ENCODE results near the gene MYBPC1.
"Not testable (repeated sequence)": the region's sequence is repeated elsewhere in the genome, so short reads cannot be mapped to it uniquely, and the experiment has no call there.

MYBPC1 gene

DNA sequence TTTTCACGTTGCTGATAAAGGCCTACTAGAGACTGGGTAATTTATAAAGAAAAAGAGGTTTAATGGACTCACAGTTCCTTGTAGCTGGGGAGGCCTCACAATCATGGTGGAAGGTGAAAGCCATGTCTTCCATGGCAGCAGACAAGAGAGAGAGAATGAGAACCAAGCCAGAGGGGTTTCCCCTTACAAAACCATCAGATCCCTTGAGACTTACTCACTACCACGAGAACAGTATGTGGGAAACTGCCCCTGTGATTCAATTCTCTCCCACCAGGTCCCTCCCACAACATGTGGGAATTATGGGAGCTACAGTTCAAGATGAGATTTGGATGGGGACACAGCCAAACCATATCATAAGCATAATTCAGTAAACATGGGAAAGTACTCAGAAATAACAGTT, 65.9 kb downstream of the MYBPC1 start:
- DNase-seq, result not testable (repeated sequence)

GRCh38 chr12:101663298-101663697, 68.5 kb downstream of the MYBPC1 start:
- no peak for DNase-seq

- no peak for DNase-seq
These were observed 70.2 kb downstream of the MYBPC1 start for GRCh38 chr12:101664992-101665391.

DNA sequence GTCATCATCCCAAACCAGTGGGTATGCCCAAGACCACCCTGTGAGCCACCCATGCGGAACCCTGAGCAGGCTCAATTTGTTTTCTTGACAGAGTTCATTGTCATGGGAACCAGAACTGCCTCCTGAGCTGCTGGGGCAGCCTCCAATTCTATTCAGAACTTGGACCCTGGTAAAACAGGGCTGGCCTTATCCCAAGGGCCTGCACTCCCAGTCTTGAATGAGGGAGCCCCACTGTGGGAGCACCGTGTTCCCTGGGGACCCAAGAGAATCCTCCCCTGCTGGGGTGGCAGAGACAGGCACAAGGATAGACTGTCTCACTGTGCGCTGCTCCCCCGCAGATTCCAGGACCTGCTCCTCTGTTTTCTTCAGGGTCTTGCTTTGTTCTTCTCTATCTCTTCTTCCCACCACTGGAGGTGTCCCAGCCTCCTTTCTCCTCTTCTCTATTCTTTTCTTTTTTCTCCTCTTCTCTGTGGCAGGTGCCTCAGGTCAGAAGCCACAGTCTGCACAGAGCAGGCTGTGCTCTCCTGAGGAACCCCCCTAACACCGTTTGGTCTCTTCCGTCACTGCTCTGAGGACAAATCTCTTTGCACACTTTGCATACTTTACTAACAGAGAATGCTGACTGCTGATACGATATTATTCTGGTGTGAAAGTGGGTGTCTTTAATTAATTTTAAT, 71.4 kb downstream of the MYBPC1 start:
- no peak for DNase-seq

DNA sequence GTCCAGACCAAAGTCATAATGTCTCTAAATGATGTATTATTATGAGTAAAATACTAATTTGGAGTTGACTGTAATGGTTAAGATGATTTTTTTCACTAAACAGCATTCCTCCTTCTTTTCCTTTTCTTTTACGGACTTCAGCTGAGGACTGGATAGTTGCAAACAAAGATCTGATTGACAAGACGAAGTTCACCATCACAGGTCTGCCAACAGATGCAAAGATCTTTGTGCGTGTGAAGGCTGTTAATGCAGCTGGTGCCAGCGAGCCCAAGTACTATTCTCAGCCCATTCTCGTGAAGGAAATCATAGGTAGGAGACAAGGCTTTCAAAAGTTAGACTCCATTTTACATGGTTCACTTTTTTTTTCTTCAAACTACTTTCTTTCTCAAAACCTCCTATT, 72.8 kb downstream of the MYBPC1 start:
- no peak for DNase-seq

DNA sequence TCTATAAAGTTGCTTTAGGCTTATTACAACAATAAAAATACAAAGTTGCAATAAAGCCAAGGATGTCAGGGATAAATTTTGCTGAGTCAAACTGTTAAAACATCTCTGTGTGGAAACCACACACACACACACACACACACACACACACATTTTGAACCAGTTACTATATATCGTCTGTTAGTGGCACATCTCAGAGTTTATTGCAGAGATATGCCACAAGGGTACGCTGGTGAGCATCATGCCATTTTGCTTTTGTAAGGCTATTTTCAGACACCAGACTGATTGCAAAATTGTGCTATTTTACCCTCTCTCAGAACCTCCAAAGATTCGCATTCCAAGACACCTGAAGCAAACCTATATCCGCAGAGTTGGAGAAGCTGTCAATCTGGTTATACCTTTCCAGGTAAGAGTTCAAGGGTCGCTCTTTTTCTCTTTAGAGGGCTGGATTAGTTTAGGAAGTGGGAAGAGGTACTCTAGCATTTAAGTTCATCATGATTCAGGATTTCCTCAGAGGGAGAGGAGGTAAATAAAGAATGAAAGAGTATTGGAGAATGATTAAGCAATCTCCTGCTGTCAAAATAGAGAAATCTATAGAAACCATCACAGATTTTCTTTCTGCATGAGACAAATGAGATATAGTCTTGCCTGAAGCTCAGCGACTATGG, 75.4 kb downstream of the MYBPC1 start:
- peak; percentile 54 for DNase-seq

- DNase-seq, result no peak
These were observed 76.5 kb downstream of the MYBPC1 start for GRCh38 chr12:101671157-101671791.

DNA sequence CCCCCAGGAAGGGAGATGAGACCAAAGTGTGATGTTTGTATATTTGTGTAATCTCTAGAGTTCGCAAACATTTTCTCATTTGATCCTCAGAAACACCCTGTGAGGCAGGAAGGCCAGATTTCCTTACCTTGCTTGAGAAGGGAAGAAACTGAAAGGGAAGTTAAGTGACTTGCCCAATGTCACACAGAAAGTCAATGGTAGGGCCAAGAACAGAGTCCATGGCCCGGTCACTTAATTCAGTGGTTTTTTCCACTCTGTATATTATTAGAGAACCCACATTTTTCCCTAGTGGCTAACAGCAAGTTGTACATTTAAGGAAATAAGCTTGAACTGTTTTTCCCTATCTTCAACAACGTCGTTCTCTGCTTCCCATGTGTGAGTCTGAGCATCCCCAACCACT, 77.1 kb downstream of the MYBPC1 start:
- no peak for DNase-seq

DNA sequence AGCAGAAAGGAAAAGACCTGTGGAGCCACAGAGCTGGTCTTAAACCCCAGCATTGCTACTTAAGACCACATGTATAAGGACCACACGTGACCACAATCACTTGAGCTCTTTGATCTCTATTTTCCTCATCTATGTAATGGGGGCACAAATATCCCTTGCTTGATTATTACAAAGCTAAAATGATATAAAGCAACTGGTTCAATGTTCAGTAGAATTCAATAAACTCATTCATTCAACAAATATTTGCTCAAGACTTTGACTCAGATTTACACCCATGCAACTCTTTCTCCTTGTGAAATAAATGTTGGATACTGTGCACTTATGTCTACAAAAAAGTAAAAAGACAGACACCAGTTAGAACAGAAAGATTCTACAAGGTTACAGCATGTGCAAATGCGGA, 80.8 kb downstream of the MYBPC1 start:
- no peak for DNase-seq

DNA sequence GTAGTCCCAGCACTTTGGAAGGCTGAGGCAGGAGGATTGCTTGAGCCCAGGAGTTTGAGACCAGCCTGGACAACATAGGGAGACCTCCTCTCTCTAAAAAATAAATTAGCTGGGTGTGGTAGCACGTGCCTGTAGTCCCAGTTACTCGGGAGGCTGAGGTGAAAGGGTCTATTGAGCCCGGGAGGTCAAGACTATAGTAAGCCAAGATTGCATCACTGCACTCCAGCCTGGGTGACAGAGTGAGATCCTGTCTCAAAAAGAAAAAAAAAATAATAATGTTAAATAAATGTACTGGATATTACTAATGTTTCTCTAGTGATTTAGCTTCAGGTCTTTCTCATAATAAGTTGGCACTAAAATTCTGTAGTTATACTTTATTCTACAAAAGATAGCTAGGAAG, 81.7 kb downstream of the MYBPC1 start:
- DNase-seq, result not testable (repeated sequence)

- no peak for DNase-seq
These were observed 83.3 kb downstream of the MYBPC1 start for GRCh38 chr12:101678081-101678480.

- no peak for DNase-seq
These were observed 85.5 kb downstream of the MYBPC1 start for GRCh38 chr12:101680240-101680639.

GRCh38 chr12:101680647-101681046, 85.9 kb downstream of the MYBPC1 start:
- no peak for DNase-seq

DNA sequence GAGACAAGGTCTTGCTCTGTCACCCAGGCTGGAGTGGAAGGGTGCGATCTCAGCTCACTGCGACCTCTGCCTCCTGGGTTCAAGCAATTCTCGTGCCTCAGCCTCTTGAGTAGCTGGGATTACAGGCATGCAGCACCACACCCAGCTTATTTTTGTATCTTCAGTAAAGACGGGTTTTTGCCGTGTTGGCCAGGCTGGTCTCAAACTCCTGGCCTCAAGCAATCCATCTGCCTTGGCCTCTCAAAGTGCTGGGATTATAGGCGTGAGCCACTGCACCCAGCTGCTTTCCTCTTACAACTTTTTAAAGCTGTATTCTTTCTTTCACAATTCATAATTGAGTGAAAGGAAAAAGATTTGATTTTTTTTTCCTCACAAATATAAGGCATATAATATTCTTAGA, 86.9 kb downstream of the MYBPC1 start:
- DNase-seq, result not testable (repeated sequence)

- DNase-seq, result no peak
These were observed 90.3 kb downstream of the MYBPC1 start for GRCh38 chr12:101685092-101685491.

DNA sequence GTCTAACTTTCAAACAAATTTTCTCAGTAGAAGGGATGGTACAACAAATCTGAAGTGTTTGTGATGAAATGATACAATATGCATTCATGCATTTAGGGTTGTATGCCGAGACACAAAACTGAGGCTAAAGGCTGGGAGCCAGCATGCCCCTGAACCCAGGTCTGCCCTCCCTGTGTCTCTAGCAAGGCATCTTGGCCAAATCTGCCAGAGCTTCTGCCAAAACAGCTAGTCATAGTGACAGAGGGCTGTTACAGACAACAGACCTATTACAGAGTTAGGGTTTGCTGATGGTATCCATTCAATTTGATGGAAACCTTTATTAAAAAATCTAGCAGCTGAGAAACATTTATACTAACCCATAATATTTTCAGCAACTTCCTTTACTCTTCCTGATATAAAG, 91.4 kb downstream of the MYBPC1 start:
- DNase-seq, result no peak

DNA sequence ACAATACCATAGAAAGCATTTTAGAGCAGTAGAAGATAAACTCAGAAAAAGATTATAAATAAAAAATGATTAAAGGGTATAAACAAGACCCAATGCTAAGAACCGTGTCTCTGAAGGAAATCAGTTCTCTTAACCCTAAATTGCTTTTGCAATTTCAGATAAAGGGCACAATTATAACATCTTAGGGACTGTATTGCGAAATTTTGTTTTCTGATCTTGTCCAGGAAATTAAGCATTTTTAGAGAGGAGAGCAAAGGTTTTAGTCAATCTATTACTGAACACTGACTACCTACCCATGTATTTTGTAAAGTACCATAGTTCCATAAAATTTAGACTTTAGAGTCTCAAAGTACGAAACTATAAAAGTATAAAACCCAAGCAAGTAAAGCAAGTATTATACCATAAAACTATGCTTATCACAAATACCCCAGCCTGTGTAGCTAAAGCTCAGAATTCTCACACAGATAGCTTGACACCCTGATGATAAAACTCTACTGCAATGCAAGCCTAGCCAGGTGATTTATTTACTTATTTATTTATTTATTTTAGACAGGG, 95.8 kb downstream of the MYBPC1 start:
- no peak for DNase-seq

GRCh38 chr12:101691503-101692096, 96.8 kb downstream of the MYBPC1 start:
- DNase-seq, result no peak

DNA sequence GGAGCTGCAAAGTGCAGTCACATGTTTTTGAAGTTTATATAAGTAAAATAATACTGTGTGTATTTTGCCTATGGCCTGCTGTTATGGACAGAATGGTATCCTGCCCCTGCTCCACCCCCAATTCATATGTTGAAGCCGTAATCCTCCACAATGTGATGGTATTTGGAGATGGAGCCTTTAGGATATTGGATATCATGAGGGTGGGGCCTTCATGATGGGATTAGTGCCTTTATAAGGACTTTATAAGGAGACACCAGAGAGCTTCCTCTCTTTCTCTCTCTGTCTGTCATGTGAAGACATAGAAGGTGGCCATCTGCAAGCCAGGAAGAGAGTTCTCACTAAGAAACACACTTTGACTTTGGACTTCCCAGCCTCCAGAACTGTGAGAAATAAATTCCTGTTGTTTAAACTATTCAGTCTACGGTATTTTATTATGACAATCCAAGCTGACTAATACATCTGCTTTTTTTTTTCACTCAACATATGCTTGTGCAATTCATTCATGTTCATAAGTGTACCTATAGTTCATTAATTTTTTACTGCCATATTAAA, 99.6 kb downstream of the MYBPC1 start:
- DNase-seq, result no peak

GRCh38 chr12:101694986-101695385, 100.2 kb downstream of the MYBPC1 start:
- DNase-seq, result no peak

GRCh38 chr12:101695706-101696105, 100.9 kb downstream of the MYBPC1 start:
- no peak for DNase-seq

GRCh38 chr12:101696251-101697196, 101.8 kb downstream of the MYBPC1 start:
- DNase-seq, result no peak

Measured in fibroblast of skin of back (primary cell).